Thoracic aorta (tissue), 2 donors: ENCODE data around the gene RFPL1. TPM values are rescaled to one million over a fixed set of nuclear protein-coding genes. Genes with fewer than 3 reads are reported as not detected.
"Not testable (repeated sequence)": the region's sequence is repeated elsewhere in the genome, so short reads cannot be mapped to it uniquely, and the experiment has no call there.

ENCODE experiments used
- ATAC-seq: fragments of 150-250 bp; one replicate; pipeline ENCODE4 v1.8.0; 2017; ENCODE audit warnings: low read depth; ENCODE audit not compliant: insufficient number of reproducible peaks, low FRiP score
- DNase-seq: peaks from one replicate; pipeline ENCODE4 v3.0.0-alpha.2; 2020; ENCODE audit warnings: low spot score
- H3K27ac ChIP-seq, 2 donors: fragments of 200-600 bp; sonication (generic); 1 replicate in 1 of 2; 2 replicates in 1 of 2; pipeline ENCODE4 v1.5.1; 2016; ENCODE audit warnings: mild to moderate bottlenecking in 2 of 2, moderate library complexity in 2 of 2
- H3K27me3 ChIP-seq: fragments of 200-600 bp; sonication (generic); replicated peaks from 2 replicates; pipeline ENCODE4 v1.6.0; 2016; ENCODE audit warnings: mild to moderate bottlenecking; ENCODE audit not compliant: insufficient read depth
- H3K36me3 ChIP-seq: fragments of 200-600 bp; sonication (generic); one replicate; pipeline ENCODE4 v1.5.1; 2016
- H3K4me1 ChIP-seq, 2 donors: fragments of 200-600 bp; sonication (generic); 1 replicate in 1 of 2; 2 replicates in 1 of 2; pipeline versions ENCODE4 v1.5.1 to v1.6.0; 2016; ENCODE audit warnings: low read depth in 2 of 2, mild to moderate bottlenecking in 1 of 2; ENCODE audit not compliant: control insufficient read depth in 1 of 2
- H3K4me3 ChIP-seq: fragments of 200-600 bp; sonication (generic); 2 replicates; pipeline ENCODE4 v1.5.1; 2016; ENCODE audit warnings: mild to moderate bottlenecking
- H3K9me3 ChIP-seq: fragments of 200-600 bp; sonication (generic); 2 replicates; pipeline ENCODE4 v1.5.1; 2016
- CTCF ChIP-seq: fragments of 200-600 bp; sonication (generic); IDR thresholded peaks from one replicate; pipeline ENCODE4 v1.5.1; 2019; ENCODE audit warnings: antibody characterized with exemption
- total RNA-seq, 2 donors: library from RNA; depleted of rRNA; stranded (reverse); fragments of >200 nt; gene quantifications; one replicate each; pipeline versions ENCODE4 v1.1.0 to v1.2.3, GENCODE V29; 2016

The RFPL1 gene
- total RNA-seq, 2 donors from 2014 or later: not detected

- H3K27ac ChIP-seq, H3K27me3 ChIP-seq, H3K36me3 ChIP-seq, DNase-seq, H3K9me3 ChIP-seq, ATAC-seq, H3K4me3 ChIP-seq, H3K4me1 ChIP-seq: not testable (repeated sequence)
- peak; percentile 29 for TF ChIP-seq CTCF
Measured at GRCh38 chr22:29412772-29413171, 25.6 kb upstream of the RFPL1 start.

GRCh38 chr22:29414951-29415591 lies 23.3 kb upstream of the RFPL1 start:
- peak overlapping the region; percentile 63 for H3K4me3 ChIP-seq
- not testable (repeated sequence) for H3K36me3 ChIP-seq, ATAC-seq, H3K9me3 ChIP-seq, H3K4me1 ChIP-seq, H3K27me3 ChIP-seq, H3K27ac ChIP-seq, DNase-seq

GRCh38 chr22:29418704-29419103 lies 19.7 kb upstream of the RFPL1 start:
- not testable (repeated sequence) for H3K27me3 ChIP-seq, H3K36me3 ChIP-seq, H3K27ac ChIP-seq, H3K4me3 ChIP-seq, H3K9me3 ChIP-seq, ATAC-seq, DNase-seq, H3K4me1 ChIP-seq

- H3K9me3 ChIP-seq: no peaks in the 10 kb centered on the region
- no peak for DNase-seq
- no peak overlapping the region for H3K4me3 ChIP-seq
- no peaks in the 10 kb centered on the region for H3K27me3 ChIP-seq
- no peak for ATAC-seq
- H3K27ac ChIP-seq: no peak overlapping the region
- no peaks in the 10 kb centered on the region for H3K4me1 ChIP-seq
- no peak for TF ChIP-seq CTCF
- no peaks in the 10 kb centered on the region for H3K36me3 ChIP-seq
Measured at GRCh38 chr22:29426476-29426875, 11.9 kb upstream of the RFPL1 start.

- no peak for ATAC-seq
- Histone ChIP-seq H3K4me3 (no peak overlapping the region), H3K27me3 (no peaks in the 10 kb centered on the region), H3K36me3 (no peaks in the 10 kb centered on the region), H3K4me1 (no peaks in the 10 kb centered on the region), H3K27ac (no peak overlapping the region), H3K9me3 (no peaks in the 10 kb centered on the region)
- no peak for TF ChIP-seq CTCF
- no peak for DNase-seq
Measured at GRCh38 chr22:29427176-29427760, 11.1 kb upstream of the RFPL1 start.

GRCh38 chr22:29431986-29432385 lies 6.4 kb upstream of the RFPL1 start:
- H3K27ac ChIP-seq: no peak overlapping the region
- H3K4me1 ChIP-seq: no peaks in the 10 kb centered on the region
- no peak for DNase-seq
- no peak for TF ChIP-seq CTCF
- peaks cover 7% of the 10 kb centered on the region for H3K27me3 ChIP-seq
- no peak overlapping the region for H3K4me3 ChIP-seq
- H3K36me3 ChIP-seq: no peaks in the 10 kb centered on the region
- no peaks in the 10 kb centered on the region for H3K9me3 ChIP-seq
- no peak for ATAC-seq
